ENCODE results near the gene NEUROD1.

DNA sequence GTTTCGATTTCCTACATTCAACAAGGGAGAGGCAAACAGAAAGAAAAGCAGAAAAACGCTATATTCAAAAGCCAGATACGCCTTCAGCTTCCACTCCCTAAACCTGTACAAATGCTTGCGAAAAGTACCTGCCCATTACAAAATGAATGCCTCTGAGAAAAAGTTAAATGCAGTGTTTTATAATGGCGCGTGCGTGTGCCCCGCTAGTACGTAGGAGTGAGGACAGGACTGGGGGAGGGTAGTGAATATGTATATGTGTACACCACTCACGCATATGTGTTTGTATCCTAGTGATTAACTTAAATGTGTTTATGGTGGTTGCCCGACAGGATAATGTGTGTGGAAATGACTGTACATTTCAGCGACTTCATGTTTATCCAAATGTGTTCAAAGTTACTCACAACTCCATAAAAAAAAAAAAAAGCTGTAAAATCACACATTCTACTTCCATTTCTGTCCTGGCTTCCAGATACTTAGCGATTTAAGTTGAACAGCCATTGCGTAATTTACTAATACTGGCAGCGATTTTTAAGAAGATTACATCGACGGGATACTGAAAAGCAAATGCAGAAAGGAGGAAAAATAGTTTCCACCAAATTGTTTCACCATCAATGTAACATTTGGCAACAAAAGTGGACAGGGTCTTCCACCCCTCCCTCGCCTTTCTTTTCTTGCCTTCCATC, 1.3 kb downstream of the NEUROD1 start:
- no peak for TF ChIP-seq EZH2 (IDR thresholded peaks at IDR 0.05)
- no peak for TF ChIP-seq POLR2AphosphoS5 (IDR thresholded peaks at IDR 0.05; ENCODE audit: borderline replicate concordance, low read depth, low read length)
